ENCODE measurements around the gene ORC6.

- TF ChIP-seq CTCF (IDR thresholded peaks at IDR 0.05; ENCODE audit: low read depth, low read length, poor library complexity, severe bottlenecking) = no peak
- TF ChIP-seq EZH2phosphoT487 (IDR thresholded peaks at IDR 0.05; ENCODE audit: borderline replicate concordance, low read length) = no peak
These were observed 28.8 kb downstream of the ORC6 start for GRCh38 chr16:46718214-46718613.
